SKM-1 treated with dmso at 0.1 percent for 144 hours (cell line): ENCODE results near the gene DEPP1.

Experiments used
- DNase-seq: peaks from one replicate; lab custom pipeline; 2025; ENCODE audit not compliant: unreplicated experiment; lab: John Stamatoyannopoulos, UW

Gene DEPP1

GRCh38 chr10:44955413-44956070, 23.1 kb downstream of the DEPP1 start:
- DNase-seq: no peak

DNA sequence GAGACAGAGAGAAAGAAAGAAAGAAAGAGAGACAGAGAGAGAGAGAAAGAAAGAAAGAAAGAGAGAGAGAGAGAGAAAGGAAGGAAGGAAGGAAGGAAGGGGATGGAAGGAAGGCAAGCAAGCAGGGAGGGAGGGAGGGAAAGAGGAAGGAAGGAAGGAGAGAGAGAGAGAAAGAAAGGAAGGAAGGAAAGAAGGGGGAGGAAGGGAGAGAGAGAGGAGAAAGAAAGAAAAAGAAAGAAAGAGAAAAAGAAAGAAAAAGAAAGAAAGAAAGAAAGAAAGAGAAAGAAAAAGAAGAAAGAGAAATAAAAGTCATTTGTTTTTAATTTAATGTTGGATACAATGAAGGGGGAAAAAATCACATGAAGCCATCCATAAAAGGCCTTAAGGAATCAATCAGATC, 23.6 kb downstream of the DEPP1 start:
- DNase-seq: no peak

DNA sequence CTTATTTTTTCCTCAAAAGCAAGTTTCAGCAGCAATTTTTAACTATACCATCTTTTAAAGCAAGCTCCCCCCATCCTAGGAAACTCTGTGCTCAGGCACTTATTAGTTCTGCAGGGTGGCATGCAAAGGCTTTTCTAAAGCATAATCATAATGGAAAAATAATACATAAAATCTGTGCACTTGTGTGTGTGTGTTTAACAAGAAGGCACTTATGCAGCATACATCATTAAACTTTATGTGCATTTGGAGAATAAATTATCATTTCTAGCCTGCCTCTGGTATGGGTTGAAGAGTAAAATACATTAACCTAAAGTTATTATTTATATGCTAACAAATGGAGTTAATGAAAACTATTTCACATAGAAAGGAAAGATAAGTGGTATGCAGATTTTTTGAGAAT, 24.6 kb downstream of the DEPP1 start:
- DNase-seq: no peak

GRCh38 chr10:44952779-44953231, 25.8 kb downstream of the DEPP1 start:
- DNase-seq: no peak

GRCh38 chr10:44951576-44952226, 26.9 kb downstream of the DEPP1 start:
- no peak for DNase-seq

GRCh38 chr10:44950326-44951225, 28.0 kb downstream of the DEPP1 start:
- no peak for DNase-seq

DNA sequence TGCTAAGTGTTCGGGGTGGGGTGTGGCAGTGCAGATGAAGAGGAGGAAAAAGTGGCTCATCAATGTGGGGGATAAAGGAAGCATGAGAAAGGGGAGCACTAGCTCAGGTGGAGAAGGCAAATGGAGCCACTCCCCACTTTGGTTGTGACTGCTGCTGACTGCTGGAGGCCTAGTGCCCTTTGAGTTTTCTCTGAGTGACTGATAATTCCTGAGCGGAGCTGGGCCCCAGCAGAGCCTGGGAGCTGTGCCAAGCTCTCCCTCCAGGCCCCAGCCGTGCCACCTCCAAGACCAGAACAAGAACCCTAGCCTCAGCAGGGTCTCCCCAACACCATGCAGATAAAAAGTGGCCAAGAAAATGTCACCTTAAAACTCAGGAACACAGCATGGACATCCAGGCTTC, 28.7 kb downstream of the DEPP1 start:
- DNase-seq: no peak

- DNase-seq: no peak
These were observed 29.3 kb downstream of the DEPP1 start for GRCh38 chr10:44949127-44949802.

GRCh38 chr10:44948642-44949041, 30.0 kb downstream of the DEPP1 start:
- peak; percentile 63 for DNase-seq

GRCh38 chr10:44947371-44948152, 31.0 kb downstream of the DEPP1 start:
- DNase-seq: no peak

GRCh38 chr10:44946205-44946604, 32.4 kb downstream of the DEPP1 start:
- no peak for DNase-seq

DNA sequence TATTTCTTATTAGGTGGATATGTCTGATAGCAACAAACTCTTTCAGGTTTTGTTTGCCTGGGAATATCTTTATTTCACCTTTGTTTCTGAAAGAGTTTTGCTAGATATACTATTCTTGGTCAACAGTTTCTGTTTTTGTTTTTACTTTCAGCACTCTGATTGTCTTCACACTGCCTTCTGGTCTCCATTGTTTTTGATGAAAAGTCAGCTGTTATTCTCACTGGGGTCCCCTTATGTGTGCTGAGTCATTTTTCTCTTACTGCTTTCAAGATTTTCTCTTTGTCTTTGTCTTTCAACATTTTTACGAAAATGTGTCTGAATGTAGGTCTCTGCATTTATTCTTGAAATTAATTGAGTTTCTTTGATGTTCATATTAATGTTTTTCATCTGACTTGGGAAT, 34.3 kb downstream of the DEPP1 start:
- no peak for DNase-seq

DNA sequence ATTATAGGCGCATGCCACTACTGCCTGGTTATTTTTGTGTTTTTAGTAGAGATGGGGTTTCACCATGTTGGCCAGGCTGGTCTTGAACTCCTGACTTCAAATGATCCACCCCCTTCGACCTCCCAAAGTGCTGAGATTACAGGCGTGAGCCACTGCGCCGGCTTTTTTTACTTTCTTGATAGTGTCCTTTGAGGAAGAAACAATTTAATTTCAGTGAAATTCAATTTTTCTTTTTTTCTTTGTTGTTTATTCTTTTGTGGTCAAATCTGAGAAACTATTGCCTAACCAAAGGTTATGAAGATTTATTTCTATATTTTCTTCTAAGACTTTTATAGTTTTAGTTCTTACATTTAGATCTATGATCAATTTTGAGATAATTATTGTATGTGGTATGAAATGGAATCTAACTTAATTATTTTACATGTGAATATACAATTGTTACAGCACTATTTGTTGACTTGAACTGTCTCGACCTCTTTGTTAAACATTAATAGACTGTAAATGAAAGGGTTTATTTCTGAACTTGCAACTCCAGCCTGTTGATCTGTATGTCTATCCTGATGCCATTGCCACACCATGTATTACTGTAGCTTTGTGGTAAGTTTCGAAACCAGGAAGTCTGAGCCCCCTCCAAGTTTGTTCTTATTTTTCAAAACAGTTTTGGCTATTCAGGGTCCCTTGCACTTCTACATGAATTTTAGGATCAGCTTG, 38.8 kb downstream of the DEPP1 start:
- DNase-seq: peak; percentile 76

DNA sequence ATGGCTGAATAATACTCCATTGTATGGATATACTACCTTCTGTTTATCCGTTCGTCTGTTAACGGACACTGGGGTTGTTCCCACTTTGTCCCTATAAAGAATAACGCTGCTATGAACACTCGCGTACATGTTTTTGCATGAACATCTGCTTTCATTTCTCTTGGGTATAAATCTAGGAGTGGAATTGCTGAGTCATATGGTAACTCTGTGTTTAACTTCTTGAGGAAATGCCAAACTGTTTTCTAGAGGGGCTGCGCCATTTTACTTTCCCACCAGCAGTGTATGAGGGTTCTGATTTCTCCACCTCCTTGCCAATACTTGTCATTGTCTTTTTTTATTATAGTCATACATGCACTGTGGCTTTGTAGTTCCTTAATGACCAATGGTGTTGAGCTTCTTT, 39.7 kb downstream of the DEPP1 start:
- no peak for DNase-seq

- peak; percentile 28 for DNase-seq
These were observed 41.2 kb downstream of the DEPP1 start for GRCh38 chr10:44937196-44938005.

DNA sequence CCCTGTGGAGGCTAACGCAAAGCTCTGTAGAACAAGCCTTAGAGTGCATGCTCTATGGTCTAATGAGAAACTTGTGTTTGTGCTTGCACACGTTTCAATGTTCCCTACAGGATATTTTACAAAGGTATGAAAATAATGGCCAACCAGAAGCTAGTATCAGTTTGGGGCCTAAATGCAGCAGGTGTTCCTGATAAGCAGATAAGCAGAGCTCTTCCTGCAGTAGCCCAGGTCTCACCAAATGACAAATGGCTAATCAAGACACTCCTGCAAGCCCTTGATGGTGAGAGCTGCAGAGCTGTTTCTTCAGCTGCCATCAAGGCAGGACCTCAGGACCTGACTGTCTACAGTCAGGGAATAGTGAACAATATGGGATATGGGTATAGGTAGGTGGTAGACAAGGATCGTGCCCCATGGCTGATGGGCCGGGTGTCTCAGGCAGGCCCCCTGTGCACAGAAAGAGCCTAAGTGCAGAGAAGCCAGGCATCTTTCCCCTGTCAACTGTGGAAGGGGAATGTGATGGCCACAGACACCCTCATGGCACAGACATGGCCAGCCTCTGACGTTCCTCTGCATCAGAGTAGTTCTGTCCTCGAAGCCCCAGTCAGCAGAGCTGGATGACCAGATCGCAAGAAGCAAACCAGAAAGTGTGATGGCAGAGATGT, 42.2 kb downstream of the DEPP1 start:
- no peak for DNase-seq

GRCh38 chr10:44935966-44936295, 42.7 kb downstream of the DEPP1 start:
- peak; percentile 38 for DNase-seq

DNA sequence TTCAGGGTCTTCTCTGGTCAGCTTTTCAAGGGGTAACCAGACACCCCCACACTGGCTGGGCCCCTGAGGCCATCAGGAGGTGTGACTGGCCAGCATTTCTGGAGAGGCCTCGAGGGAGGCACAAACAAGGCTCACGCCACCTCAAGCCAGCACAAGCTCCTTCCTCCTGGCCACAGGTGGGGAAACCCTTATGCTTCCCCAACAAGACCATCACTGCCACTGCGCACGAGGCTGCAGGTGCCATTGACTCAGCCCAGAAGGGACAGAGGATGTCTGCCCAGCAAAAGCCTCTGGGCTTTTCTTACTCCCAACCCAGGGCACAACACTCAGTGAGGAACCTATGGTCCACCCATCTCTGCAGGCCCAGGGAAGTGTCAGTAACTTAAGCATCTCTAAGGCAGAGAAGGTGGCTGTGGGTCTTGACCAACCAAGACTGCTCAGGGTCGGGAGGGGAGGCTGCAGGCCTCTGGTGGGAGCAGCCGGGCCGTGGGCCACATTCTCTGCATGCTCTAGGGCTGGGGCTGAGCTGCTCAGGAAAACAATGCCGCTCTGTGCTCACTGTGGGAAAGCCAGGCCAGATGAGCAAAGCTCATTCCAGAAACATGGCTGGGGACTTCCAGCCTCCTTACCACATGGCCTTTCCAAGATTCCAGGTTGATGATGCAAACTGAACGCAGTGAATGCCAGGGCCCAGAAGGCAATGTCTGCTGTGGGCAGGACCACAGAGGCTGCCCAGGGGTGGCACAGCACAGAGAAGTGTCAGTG, 43.2 kb downstream of the DEPP1 start:
- no peak for DNase-seq
